ENCODE data around the gene ZNF619.

Gene ZNF619

DNA sequence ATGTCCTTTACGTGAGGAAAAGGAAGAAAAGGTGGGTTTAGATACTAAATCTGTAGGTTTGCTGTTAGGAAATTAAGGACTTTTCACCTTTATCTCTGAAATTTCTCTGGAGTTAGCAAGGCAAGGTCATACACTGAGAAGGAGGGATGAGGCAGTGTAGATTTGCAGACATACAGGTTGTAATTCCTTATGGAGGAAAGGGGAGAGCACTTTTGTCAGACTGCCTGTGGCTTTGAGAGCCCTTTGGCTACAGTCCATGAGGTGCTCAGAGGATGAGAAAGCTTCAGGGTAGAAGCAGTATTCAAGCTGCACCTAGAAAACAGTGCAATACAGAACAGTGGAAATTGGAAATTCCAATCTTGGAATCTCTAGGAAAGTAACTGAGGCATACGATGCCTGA, 11.5 kb upstream of the ZNF619 start:
- no peak for DNase-seq

DNA sequence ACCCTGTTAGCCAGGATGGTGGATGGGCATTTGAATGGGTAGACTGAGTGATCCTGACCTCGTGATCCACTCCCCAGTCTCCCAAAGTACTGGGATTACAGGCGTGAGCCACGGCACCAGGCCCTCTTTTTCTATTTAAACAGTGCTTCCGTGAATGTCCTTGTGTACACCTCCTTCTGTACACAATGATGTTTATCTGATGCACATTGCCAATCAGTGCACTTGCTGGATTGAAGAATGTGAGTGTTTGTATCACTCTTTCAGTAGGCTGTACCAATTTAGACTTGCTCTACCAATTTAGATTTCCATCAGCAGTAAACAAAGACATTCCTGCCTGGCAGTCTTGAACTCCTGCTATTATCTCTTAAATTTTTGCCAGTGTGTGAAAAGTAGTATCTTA, 8.9 kb upstream of the ZNF619 start:
- DNase-seq: no peak

DNA sequence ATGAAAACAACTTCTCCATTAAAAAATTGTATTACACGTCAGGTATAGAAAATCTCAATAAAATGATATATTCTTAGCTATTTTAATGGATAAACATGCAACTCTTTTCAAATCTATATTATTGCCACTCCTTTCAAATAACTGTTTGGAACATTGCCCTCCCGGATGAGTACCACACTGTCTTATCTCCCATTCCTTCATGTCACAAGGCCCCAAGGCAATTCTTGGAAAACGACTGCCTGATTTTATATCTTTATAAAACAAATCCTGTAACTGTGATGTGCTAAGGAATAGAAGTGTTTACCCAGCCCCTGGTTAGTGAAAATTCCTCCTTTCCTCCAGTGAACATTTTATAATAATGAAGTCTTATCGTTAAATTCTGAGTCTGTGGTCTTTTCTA, 6.2 kb upstream of the ZNF619 start:
- no peak for DNase-seq

DNA sequence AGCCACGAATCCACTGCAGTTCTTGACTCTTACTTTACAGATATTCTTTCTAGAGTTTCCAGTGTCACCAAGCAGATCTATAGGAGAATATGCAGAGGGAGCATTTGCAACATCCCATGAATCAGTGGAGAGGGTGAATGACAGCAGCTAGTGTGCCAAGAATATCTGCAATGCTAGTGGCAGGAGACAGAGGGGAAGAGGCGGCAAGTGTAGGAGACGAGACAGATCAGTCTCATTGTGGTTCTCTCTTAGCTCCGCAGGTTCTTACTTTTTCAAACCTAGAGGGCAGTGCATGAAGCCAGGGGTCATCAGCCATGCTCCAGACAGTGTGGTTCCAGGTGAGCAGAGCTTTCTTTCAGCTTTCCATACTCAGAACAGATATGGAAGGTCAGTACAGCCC, 744 bp downstream of the ZNF619 start:
- DNase-seq: peak; percentile 59 to 74

DNA sequence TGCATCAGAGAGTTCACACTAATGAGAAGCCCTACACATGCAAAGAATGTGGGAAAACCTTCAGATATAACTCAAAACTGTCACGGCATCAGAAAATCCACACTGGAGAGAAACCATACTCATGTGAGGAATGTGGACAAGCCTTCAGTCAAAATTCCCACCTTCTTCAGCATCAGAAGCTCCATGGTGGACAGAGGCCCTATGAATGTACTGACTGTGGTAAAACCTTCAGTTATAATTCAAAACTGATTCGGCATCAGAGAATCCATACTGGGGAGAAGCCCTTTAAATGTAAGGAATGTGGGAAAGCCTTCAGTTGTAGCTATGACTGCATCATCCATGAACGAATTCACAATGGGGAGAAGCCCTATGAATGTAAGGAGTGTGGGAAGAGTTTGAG, 10.2 kb downstream of the ZNF619 start:
- no peak for DNase-seq

DNA sequence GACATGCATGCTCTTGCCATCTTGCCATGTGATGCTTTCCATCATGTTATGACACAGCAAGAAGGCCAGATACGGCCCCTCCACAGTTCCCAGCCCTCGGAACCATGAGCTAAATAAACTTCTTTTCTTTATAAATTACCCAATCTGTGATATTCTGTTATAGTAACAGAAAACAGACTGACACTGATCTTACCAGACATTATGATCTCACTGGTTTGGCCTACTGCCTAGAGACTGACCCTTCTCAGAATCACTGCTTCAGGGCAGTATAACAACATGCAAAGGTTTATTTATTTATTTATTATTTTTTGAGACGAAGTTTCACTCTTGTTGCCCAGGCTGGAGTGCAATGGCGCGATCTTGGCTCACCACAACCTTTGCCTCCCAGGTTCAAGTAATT, 14.0 kb downstream of the ZNF619 start:
- DNase-seq: no peak

DNA sequence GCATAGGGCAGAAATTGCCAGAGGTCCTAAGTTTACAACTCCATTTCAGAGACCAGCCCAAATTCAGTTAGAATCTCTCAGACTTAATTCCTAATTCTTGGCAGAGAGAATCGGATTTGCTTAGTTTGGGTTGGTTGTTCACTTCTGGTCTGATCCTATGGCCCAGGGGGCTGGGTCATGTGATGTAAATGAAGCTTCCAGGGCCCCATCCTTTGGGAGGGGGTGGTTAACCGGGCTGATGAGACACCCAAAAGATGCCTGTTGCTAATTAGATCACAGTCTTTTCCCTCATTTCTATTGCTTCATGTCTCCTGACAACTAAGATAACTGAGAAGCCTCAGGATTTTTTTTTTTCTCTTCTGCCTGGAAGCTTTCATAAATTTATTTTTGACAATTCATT, 17.8 kb downstream of the ZNF619 start:
- DNase-seq: no peak

DNA sequence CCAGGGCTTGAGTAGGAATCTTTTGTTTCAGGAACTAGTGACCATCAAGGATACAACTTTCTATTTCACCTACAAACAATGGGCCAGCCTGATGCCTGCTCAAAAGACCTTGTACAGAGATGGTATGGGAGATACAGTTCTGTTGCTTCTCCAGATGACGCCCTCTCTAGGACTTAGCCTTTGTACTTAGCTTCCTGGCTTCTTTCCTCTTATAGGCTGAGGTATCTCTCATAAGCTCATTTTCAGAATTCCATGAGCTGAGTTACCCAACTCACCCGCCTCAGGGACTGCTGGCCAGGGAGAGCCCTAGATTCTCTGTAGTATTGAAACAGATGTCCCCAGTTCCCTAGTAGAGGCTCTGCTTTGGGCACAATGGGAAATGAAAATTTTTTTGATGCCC, 20.4 kb downstream of the ZNF619 start:
- DNase-seq: no peak

DNA sequence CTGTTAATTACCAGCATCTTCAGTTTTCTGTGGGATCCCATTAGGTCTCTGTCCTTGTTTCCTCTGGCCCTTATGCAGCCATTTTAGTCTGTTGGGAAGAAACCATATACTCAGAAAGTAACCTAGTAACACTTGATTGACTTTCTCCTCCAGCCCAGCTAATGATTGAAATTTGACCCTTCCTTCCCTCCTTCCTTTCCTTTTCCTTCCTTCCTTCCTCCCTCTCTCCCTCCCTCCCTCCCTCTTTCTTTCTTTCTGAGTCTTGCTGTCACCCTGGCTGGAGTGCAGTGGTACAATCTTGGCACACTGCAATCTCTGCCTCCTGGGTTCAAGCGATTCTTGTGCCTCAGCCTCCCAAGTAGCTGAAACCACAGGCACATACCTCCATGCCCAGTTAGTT, 23.0 kb downstream of the ZNF619 start:
- no peak for DNase-seq

DNA sequence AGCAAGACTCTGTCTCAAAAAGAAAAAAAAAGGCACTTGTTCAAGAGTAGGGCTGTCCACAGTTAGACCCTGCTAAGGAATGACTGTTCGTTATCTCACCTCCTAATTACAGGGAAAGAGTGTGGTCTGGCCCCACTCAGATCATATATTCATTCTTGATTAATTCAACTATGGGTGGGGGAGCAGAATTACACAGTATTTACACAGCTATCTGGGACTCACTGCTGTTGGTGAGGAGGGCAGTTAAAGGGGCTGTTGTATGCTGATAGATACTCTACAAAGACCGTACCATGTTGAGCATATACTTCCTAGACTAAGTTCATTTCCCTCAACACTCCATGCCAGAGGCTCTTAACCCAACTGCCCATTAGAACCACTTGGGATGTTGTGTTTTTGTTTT, 25.1 kb downstream of the ZNF619 start:
- no peak for DNase-seq

DNA sequence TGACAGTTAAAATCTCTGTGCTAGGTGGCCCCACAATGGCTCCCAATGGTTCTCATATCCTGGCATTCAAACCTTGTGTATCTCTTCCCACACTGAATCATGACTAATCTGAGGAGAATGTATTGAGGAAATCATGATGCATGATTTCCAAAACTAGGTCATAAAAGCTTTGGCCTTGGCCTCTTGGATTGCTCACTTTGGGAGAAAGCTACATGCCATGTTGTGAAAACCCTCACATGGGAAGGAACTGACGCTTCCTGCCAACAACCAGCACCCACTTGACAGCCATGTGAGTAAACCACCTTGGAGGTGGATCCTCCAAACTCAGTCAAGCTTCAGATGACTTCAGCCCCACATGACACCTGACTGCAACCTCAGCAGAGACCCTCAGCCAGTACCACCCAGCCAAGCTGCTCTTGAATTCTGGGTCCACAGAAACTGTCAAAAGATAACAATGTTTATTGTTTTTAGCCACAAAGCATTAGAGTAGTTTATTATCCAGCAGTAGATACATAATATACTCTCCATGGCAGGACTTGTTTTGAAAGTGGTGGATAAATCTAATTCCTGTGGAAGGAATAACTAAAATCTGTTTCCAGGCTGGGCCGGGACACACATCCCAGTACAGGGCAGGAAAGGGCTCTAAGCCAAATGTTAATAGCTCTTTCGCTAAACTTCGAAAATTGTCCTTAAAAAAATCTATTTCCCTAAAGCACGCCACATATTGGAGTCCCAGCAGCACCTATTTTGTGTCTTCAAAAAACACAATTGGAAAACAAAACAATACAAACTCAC, 27.9 kb downstream of the ZNF619 start:
- DNase-seq: peak; percentile 86 to 94

DNA sequence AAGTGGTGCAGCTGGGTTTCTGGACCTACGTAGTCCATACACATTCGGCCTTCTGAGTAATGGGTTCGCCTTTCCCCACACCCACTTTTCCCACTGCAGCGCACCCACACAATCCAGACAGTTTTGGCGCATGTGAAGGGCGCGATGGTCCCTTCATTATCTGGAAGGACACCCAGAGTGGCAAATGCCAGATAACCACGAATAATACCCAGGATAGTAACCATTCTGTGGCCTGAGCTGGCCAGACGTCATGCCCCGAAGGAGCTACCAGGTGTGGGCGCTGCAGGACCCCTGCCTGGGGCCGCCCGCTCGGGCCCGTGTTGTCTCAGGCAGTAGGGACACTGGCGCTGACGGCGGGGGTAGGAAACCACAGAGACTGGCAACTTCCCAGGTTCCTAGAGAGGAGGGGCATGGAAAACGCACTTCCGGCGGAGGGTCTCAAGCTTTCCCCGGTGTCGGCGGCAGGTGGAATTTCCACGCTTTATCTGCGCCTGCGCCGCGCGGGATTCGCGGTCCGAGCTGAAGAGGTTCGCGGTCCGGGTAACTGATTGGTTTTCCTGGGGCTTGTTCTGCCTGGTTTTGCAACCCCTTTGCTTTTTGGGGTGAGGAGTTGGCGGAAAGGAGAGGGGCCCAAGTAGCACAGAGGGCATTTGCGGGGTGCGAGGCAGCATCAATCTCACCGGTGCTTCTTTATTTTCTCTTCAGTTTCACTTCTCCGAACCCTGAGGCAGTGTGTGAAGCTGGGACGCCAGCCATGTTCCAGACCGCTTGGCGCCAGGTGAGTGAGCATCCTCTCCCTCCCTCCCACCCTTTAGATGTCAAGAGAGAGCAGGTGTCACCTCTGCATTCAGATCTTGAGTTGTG, 28.9 kb downstream of the ZNF619 start, which contains the start of gene ZNF620:
TSS of gene ZNF620 (plus strand) at position 441 of the 864 bp plus-strand sequence. CDS start at position 755, 314 bp downstream.
- DNase-seq: peak; percentile 30 to 46

DNA sequence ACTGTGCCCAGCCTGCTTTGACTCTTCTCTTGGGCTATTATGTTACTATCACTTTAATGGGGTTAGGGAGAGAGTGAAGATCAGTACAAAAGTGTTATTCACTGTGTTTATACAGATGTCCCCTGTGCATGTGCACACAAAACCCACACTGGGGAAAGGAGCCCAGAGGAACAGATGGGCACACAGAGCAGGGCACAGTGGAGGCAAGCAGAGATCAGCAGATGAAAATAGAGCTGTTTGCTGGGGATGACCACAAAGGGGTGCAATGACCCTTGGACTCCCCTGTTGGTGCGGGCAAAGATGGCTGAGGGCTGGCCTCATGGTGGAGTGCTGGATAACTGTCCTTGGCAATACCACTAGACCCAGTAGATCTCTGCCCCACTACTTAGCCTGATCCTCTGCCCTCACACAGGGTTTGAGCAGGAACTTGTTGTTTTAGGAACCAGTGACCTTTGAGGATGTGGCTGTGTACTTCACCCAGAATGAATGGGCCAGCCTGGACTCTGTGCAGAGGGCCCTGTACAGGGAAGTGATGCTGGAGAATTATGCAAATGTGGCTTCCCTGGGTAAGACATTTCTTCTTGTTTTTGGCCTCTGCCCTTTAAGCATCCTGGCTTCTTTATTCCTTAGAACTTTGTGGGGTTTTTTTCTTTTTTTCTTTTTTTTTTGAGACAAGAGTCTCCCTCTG, 34.3 kb downstream of the ZNF619 start:
- peak; percentile 13 to 34 for DNase-seq

DNA sequence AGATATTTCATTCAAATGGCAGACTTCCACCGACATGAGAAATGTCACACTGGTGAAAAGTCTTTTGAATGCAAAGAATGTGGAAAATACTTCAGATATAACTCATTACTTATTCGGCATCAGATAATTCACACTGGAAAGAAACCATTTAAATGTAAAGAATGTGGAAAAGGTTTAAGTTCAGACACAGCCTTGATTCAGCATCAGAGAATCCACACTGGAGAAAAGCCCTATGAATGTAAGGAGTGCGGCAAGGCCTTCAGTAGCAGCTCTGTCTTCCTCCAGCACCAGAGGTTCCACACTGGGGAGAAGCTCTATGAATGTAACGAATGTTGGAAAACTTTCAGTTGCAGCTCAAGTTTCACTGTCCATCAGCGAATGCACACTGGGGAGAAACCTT, 39.3 kb downstream of the ZNF619 start:
- no peak for DNase-seq

DNA sequence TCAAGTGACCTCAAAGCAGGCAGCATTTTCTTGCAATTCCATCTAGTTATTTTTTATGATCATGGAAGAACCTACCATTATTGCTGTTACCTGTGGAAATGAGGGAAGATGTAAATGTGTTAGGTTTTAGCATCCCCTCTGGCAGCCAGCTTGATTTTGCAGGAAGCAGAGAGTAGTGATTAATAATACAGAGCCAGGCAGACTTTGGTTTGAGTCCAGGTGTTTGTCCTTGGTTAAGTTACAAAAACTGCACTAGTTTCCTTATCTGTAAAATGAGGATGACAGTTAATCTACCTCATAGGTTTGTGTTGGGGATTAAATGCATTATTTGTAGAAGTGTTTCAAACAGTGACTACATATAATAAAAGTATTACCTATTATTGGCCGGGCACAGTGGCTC, 41.1 kb downstream of the ZNF619 start:
- DNase-seq: no peak

DNA sequence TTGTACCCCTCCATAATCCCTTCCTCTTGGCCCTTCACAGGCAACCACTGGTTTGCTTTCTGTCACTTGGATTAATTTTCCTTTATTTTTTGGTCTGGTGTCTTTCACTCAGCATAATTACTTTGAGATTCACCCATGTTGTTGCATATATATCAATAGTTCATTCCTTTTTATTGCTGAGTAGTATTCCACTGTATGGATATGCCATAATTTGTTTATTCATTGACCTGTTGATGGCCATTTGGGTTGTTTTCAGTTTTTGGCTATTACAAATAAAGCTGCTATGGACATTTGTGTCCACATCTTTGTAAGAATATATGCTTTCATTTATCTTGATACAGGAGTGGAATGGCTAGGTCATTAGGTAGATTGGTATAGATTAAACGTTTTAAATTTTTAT, 41.9 kb downstream of the ZNF619 start:
- no peak for DNase-seq

DNA sequence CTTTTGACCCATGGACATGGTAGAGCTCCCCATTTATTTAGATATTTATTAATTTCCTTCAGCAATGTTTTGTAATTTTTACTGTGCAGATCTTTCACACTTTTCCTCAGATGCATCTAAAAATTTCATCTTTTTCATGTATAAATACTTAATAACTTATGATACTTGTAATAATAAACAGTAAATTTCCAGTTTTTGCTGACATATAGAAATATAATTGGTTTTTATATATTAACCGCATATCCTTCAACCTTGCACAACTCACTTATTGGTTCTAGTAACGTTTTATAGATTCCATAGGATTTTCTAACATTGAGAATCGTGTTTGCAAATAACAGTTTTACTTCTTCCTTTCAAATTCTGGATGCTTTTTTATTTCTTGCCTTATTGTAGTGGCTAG, 44.3 kb downstream of the ZNF619 start:
- no peak for DNase-seq

DNA sequence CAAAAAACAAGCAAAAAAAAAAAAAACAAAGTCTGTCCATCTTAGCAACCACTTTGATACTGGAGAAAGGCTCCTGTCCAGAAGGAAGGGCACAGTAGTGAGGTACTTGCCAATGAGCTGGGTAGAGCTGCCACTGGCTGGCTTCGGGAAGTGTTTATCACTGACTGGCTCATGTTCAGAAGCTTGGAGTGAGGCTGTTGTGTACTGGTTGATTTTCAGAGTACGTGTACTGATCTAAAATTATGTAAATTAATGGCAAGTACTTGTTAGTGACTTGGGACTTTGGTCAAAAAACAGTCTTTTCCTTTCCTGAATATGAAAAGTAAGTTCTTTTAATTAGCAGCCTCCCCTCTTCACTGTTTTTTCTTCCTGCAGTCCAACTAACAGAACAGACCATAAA, 46.9 kb downstream of the ZNF619 start:
- DNase-seq: no peak

DNA sequence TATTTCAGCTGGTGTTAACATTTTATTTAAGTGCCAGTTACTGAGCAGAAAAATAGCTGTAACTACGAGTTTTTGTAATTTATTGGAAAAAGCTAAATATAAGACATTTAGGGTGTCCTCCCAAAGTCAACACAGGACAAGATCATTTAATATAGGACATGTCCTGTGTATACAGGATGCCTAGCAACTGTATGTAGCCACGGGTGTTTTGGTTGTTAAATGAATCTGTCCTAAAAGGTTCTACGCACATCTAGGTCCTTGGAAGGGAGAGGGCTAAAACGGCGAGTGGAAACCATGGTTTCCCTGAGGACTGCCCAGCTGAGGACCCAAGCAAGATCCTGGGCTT, 47.3 kb downstream of the ZNF619 start:
- no peak for DNase-seq

DNA sequence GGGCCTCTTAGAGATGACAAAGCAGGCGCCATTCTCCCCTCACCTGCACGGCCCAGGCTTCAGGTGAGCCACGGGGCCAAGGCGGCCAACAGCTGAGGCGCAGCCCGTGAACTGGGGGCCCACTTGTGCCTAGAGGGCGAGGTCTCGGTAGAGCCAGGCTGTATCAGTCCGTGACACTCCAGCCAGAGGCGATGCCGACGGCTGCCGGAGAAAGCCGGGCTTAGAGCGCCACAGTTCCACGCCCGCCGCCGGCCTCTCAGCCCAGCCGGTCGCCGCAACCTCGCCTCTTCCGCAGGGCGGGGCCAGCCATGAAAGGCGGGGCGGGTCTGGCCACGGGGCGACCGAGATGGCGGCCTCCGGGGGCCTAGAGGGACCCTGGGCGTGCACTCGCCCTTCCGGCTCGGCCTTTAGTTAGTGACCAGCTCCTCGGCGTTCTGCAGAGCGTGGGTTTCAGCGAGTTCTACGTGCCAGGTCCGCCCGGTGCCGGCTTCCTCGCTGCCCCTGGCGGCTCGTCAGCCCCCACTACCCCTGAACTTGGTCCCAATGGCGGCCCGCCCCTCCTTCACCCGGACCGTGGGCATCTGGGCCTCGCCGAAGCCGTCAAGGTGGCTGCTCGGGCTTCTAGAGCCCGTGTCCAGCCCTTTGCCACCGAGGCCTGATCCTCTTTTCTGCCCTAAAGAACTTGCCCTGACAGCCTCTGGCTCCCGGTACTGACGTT, 47.8 kb downstream of the ZNF619 start, which contains the start of gene ZNF621:
TSS of gene ZNF621 (plus strand) at position 393 of the 718 bp plus-strand sequence. CDS start 881 bp downstream, outside the sequence.
- peak; percentile 87 to 92 for DNase-seq

DNA sequence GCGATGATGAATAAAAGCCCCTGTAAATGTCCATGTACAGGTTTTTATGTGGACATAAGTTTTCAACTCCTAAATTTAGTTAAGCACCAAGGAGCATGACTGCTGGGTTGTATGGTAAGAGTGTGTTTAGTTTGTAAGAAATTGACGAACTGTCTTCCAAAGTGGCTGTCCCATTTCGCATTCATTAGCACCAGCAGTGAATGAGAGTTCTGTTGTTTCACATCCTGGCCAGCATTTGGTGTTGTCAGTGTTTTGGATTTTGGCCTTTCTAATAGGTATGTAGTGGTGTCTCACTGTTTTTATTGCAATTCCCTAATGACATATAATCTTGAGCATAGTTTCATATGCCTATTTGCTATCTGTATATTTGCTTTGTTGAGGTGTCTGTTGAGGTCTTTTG, 51.5 kb downstream of the ZNF619 start:
- no peak for DNase-seq

DNA sequence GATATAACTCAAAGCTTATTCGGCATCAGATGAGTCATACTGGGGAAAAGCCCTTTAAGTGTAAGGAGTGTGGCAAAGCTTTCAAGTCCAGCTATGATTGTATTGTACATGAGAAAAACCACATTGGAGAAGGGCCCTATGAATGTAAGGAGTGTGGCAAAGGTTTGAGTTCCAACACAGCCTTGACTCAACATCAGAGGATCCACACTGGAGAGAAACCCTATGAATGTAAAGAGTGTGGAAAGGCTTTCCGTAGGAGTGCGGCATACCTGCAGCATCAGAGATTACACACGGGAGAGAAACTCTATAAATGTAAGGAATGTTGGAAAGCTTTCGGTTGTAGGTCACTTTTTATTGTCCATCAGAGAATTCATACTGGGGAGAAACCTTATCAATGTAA, 55.3 kb downstream of the ZNF619 start:
- no peak for DNase-seq

DNA sequence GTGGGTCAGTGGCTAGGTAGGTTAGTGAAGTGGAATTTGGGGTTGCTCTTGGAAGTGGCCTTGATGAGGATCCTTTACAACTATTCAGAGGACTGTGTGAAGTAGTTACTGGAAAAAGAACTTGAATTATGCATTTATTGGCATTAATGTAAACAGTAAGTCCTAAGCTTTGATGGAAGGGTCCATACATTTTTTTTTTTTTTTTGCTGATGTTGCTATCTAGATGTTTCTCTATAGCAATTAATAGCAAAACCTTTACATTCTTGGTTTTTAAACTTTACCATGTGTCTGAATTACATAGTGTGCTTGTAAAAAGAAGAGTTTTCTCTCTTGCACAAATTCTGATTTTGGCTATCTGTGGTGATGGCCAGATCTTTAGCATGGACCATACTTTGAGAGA, 57.4 kb downstream of the ZNF619 start:
- DNase-seq: no peak
